Measurements from ENCODE around the gene C5AR2.
A peak's percentile ranks its signal among the peaks of the same experiment; 100 is the strongest.

The C5AR2 gene

DNA sequence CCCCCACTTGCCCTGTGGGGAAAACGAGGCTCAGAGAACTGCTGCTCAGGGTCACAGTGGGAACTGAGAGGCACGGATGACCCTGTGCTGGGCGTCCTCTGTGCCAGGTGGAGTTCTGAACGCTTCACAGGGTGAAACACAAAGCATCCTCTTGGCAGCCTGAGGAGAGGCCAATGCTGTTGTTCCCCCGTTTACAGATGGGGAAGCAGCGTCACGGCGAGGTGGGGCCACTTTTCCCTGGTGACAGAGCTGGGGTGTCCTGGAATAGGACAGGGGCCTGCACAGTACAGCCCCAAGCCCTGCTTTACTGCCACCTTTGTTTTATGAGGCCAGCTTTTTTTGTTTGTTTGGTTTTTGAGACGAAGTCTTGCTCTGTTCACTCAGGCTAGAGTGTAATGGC, 39.3 kb downstream of the C5AR2 start:
- no peak for DNase-seq (ENCODE audit: low spot score)
- TF ChIP-seq, protein P1, sequence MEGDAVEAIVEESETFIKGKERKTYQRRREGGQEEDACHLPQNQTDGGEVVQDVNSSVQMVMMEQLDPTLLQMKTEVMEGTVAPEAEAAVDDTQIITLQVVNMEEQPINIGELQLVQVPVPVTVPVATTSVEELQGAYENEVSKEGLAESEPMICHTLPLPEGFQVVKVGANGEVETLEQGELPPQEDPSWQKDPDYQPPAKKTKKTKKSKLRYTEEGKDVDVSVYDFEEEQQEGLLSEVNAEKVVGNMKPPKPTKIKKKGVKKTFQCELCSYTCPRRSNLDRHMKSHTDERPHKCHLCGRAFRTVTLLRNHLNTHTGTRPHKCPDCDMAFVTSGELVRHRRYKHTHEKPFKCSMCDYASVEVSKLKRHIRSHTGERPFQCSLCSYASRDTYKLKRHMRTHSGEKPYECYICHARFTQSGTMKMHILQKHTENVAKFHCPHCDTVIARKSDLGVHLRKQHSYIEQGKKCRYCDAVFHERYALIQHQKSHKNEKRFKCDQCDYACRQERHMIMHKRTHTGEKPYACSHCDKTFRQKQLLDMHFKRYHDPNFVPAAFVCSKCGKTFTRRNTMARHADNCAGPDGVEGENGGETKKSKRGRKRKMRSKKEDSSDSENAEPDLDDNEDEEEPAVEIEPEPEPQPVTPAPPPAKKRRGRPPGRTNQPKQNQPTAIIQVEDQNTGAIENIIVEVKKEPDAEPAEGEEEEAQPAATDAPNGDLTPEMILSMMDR (conservative IDR thresholded peaks at IDR 0.05; ENCODE audit: low read depth): no peak
- CTCF ChIA-PET: interaction anchor here (0.6 to 1.1 kb wide), 3 partner anchors 22 to 229 kb away, joined by 3 read pairs; partner anchors contain the start of gene DHX34
- peak overlapping the region; percentile 7; the same call in 1 of the 2 replicates for H3K27ac ChIP-seq
- POLR2A ChIA-PET (ENCODE audit: low non-redundant PET): no interaction called here

DNA sequence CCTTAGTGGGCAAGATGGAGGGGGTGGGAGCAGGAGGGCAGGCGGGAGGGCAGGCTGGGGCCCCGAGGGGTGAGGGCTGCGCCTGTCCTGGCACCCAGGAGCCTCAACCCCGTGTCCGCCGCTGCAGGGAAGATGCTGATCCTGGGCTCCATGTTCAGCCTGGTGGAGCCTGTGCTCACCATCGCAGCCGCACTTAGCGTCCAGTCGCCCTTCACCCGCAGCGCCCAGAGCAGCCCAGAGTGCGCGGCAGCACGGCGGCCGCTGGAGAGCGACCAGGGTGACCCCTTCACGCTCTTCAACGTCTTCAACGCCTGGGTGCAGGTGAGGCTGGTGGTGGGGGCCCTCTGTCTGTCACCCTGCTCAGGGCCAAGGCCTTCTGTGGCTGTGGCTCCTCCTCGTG, 40.6 kb downstream of the C5AR2 start:
- TF ChIP-seq, protein P1 (conservative IDR thresholded peaks at IDR 0.05; ENCODE audit: low read depth): no peak
- POLR2A ChIA-PET (ENCODE audit: low non-redundant PET): no interaction called here
- CTCF ChIA-PET: no interaction called here
- no peak overlapping the region for H3K27ac ChIP-seq
- DNase-seq (ENCODE audit: low spot score): no peak

DNA sequence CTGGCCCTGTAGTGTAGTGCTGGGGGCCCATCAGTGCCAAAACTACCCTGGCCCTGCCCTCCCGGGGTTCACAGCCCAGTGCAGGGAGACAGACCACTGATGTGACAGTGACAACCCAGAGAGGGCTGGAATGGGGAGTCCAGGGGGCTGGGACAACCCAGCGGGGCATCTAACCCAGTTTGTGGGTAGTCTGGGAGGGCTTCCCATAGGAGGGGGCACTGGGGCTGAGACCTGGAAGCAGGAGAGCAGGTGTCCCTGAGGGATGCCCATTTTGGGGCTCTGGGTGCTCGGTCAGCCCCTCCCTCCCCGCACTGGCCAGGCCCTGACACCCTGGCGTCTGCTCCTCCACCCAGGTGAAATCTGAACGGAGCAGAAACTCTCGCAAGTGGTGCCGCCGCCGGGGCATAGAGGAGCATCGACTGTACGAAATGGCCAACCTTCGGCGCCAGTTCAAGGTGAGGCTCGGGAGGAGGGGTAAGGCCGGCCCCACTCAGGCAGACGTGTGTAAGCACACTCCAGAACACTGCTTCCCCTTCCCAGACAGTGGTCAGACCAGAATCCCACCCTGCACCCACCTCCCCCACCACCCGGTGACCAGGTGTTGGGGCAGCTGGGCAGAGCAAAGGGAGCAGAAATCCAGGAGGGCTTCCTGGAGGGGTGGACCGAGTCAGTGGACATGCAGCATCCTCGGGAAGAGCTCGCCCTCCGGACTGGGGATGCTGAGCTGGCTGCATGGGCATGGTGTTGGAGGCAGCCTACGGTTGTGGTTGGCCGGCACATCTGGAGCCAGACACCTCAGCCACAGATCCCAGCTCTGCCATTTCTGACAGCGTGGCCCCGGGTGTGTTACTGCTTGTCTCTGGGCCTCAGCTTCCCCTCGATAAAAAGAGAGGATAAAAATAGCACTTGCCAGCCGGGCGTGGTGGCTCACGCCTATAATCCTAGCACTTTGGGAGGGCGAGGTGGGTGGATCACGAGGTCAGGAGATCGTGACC, 41.6 kb downstream of the C5AR2 start:
- CTCF ChIA-PET: interaction anchor here (0.6 to 0.8 kb wide), 2 partner anchors 17 to 25 kb away, joined by 4 to 5 read pairs; no protein-coding TSS in a partner anchor
- no peak for DNase-seq (ENCODE audit: low spot score)
- POLR2A ChIA-PET (ENCODE audit: low non-redundant PET): no interaction called here
- TF ChIP-seq, protein P1 (conservative IDR thresholded peaks at IDR 0.05; ENCODE audit: low read depth): no peak
- 0 out of 2 replicates have a peak overlapping the region, but pooled peaks have one; percentile 4 for H3K27ac ChIP-seq

DNA sequence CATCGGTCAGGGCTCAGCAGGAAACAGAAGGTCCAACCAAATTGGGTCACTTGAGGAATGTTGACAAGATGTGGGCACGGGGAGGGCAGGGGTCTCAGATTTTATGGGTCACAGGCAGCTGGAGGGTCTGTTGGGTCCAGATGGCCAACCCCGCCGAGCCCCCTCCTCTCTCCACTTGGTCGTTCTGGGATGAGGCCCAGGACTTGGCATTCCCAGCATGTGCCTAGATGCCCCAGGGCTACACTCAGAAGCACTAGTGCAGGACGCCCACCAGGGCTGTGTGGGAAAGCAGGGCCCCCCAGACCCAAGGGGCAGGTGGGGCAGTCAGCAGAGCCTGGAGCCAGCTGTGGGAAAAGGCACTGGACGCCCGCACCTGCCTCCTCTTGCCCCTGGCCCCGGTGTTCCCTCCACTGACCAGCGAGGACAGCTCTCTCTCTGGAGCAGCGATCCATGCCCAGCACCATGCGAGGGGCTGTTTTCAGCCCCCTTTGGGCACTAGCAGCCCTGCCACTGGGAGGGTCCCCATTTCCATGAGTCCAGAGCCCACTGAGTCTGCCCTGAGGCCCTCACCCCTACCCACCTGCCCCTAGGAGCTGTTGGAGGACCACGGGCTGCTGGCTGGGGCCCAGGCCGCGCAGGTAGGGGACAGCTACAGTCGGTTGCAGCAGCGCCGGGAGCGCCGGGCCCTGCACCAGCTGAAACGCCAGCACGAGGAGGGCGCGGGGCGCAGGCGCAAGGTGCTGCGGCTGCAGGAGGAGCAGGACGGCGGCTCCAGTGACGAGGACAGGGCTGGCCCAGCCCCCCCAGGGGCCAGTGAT, 43.1 kb downstream of the C5AR2 start:
- ChIA-PET CTCF (no interaction called here), POLR2A (ENCODE audit: low non-redundant PET) (no interaction called here)
- DNase-seq (ENCODE audit: low spot score): no peak
- TF ChIP-seq, protein P1 (conservative IDR thresholded peaks at IDR 0.05; ENCODE audit: low read depth): no peak
- no peak overlapping the region for H3K27ac ChIP-seq

DNA sequence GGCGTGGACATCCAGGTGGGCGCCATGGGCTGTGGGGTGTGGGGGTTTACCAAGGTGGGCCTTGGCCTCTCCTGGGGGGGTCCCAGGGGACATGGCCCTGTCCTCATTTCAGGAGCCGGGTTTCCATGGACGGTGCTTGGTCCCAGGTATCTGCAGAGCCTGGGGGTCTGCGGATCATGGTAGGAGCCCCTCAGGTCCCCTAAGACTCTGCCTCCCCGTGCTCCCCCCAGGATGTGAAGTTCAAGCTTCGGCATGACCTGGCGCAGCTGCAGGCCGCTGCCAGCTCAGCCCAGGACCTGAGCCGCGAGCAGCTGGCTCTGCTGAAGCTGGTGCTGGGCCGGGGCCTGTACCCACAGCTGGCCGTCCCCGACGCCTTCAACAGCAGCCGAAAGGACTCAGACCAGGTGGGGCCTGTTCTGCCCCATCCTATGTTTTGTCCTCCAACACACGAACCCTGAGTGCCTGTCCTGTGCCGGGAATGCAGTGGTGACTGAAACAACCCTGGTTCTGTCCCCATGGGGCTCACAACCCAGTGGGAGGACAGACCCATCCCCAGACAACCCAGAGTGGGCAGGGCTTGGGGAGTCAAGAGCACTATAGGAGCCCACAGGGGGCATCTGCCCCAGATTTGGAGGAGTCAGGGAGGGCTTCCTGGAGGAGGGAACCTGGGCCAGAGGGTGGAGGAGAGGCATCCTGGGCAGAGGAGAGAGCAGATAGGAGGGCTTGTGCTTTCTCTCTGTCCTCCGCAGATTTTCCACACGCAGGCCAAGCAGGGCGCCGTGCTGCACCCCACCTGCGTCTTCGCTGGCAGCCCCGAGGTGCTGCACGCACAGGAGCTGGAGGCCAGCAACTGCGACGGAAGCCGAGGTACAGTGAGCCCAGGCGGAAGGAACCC, 44.0 kb downstream of the C5AR2 start:
- ChIA-PET CTCF (interaction anchor here (0.8 kb wide), 1 partner anchor 15 kb away, joined by 3 read pairs; no protein-coding TSS in a partner anchor), POLR2A (ENCODE audit: low non-redundant PET) (no interaction called here)
- no peak overlapping the region for H3K27ac ChIP-seq
- TF ChIP-seq, protein P1 (conservative IDR thresholded peaks at IDR 0.05; ENCODE audit: low read depth): no peak
- no peak for DNase-seq (ENCODE audit: low spot score)
